RCC 7860 (cell line): Measurements from ENCODE around the gene ARMC9.
"Not testable (repeated sequence)": the region's sequence is repeated elsewhere in the genome, so short reads cannot be mapped to it uniquely, and the experiment has no call there.

ENCODE experiments used
- DNase-seq: peaks from one replicate; pipeline ENCODE4 v3.0.0-alpha.2; 2015; ENCODE audit warnings: low spot score
- FAIRE-seq: peaks from 2 replicates; lab custom pipeline; 2012; peaks lifted over from hg19 to GRCh38; lab: Jason Lieb, UNC

ARMC9 gene

GRCh38 chr2:231198291-231199173 is at the start of gene ARMC9:
Gene ARMC9, plus strand, starts transcription at chr2:231198631. Its CDS starts 7,608 bp downstream, at chr2:231206239.
- DNase-seq (peak; percentile 60), FAIRE-seq (no peak)

DNA sequence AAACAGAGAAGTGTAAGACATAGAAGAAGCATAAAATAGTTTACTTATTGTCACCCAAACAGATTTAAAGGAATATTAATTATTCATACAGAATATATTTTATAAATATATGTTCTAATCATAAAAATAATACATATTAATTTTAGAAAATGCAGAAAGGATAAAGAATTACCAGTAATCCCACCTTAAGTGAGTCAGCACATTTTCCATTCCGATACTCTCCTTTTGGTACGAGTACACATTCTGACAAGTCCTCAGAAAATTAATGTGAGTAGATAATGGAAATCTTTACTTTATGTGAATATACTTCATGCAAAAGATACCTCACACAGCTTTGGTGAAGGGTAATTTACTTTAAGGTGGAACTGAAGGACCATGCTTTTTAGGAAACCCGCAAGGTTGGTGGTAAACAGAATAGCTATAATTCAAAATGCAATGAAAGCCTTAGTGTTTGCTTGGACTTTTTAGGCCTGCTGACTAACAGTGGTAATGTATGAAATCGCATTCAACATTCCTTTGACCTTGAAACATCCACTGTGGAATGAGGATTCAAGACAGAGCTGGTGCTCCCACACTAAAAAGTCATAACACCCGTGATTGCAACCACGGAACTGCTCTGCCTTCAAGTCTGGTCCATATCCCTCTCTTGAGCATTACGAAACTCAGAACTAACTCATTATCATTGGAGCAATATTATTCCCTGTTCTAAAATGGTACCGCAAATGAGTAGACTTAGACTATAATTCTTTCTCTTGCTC is 45.5 kb upstream of the ARMC9 start:
- DNase-seq, result no peak
- no peak for FAIRE-seq

GRCh38 chr2:231159306-231159705 is 39.1 kb upstream of the ARMC9 start:
- FAIRE-seq (no peak), DNase-seq (no peak)

DNA sequence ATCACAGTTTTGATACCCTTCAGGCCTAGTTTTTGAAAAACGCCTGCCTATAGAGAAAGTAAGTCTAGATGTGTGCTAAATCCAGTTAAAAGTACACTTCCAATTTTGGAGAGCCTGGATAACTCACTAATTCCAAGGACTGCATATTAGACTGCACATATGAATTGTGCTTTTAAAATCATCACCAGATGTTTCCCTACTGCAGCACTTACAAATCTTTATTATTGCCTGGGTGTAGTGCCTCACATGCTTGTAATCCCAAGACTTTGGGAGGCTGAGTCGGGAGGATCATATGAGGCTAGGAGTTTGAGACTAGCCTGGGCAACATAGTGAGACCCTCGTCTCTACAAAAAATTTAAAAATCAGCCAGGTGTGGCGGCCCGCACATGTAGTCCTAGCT is 37.7 kb upstream of the ARMC9 start:
- FAIRE-seq, result no peak
- DNase-seq, result no peak

DNA sequence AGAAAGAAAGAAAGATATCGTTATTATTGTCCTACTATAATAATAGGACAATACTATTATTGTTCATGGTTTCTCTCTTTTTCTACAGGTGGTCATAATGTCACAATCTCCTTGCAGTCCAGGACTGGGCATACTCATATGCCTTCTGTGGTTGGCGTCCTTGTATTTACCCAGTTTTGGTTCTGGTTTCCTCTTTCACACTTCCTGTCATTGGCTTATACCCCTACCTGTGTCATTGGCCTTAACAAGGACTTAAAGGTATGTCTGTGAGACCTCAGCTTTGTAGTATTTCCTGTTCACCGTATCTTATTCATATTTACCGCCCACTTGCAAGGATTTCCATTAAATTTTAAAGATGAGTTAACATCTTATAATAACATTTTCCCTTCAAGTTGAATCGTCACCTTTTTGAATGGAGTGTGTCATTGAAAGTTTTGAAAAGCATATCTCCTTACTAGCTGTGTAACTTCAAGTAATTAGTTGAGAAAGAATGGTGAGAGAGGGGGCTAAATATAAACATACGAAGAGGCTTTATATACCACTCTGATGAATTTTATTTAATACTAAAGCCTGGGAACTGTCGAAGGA is 37.1 kb upstream of the ARMC9 start:
- no peak for FAIRE-seq
- peak; percentile 45 for DNase-seq

- peak; percentile 99 for FAIRE-seq
- DNase-seq, result peak; percentile 90
Observed at GRCh38 chr2:231161877-231162329, 36.5 kb upstream of the ARMC9 start.

DNA sequence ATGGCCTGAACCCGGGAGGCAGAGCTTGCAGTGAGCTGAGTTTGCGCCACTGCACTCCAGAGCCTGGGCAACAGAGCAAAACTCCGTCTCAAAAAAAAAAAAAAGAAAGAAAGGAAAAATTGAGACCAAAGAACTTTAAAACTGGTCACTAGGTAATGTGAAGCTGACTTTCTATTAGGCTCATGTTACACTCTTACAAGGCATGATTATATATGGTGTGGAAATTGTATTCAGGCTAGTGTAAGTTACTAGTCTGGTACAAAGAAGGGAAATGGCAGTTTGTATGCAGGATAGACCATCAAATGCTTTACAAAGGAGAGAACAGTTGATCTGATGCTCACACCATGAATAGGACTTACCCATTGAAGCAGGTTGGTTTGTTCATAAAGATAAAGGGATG is 35.4 kb upstream of the ARMC9 start:
- DNase-seq (no peak), FAIRE-seq (no peak)

- no peak for DNase-seq
- peak; percentile 8 for FAIRE-seq
Observed at GRCh38 chr2:231163414-231164095, 34.9 kb upstream of the ARMC9 start.

DNA sequence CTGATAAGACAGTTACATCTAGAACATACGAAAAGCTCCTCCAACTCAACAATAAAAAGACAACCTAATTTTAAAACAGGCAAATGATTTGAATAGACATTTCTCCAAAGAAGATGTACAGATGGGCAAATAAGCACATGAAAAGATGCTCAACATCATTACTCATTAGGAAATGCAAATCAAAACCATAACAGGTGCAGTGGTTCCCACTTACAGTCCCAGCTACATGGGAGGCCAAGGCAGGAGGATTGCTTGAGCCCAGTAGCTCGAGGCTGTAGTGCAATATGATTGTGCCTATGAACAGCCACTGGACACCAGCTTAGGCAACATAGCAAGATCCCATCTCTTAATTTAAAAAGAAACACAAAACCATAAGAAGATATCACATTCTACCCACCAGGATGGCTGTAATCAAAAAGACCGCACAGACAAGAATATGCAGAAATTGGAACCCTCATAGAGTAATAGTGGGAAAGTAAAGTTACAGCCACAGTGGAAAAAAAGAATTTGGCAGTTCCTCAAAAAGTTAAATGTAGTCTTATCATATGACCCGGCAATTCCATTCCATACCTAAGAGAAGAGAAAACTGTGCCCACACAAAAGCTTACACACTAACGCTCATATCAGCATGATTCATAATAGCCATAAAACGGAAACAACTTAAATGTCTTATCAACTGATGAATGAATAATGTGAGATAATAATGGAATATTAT is 30.5 kb upstream of the ARMC9 start:
- no peak for FAIRE-seq
- DNase-seq, result no peak

- FAIRE-seq, result no peak
Observed at GRCh38 chr2:231168460-231169139, 29.8 kb upstream of the ARMC9 start.

GRCh38 chr2:231169488-231169887 is 28.9 kb upstream of the ARMC9 start:
- no peak for FAIRE-seq

More at GRCh38 chr2:231168460-231169139, 29.8 kb upstream of the ARMC9 start:
- no peak for DNase-seq

DNA sequence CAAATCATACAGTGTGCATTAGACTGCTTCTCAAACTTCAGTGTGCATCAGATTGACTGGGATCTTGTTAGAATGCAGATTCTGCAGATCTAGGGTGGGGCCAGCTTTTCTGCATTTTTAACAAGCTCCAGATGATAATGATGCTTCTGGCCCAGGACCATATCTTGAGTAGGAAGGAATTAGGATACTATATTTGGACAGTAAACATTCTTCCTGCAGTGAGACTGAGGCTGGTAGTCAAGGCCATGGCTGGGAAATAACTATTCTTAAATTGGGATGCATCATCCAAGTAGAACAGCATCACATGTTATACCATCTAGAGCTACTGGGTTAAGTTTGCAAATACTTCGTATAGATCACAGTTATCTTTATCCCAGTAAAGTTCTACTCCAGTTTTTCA is 28.4 kb upstream of the ARMC9 start:
- no peak for FAIRE-seq

More at GRCh38 chr2:231169488-231169887, 28.9 kb upstream of the ARMC9 start:
- no peak for DNase-seq

DNA sequence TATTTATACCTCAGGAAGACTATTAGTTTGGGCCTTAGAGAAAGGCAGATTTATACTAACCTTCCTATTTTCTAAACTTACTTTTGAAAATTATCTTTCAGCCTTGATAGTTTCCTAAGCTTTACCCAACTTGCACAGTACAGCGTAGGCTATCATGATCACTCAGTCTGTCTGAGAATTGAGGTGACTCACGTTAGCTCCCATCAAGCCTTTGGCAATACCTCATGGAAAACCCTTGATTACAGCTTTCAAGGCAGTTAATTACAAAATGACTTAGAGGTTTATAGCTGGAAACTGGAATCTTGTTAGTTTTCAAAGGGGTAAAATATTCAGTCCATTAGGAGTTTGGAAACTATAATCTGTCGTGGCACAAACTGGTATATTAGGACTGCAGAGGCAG is 26.4 kb upstream of the ARMC9 start:
- FAIRE-seq (no peak), DNase-seq (no peak)

More for the DNA sequence above, 28.4 kb upstream of the ARMC9 start:
- DNase-seq, result no peak

GRCh38 chr2:231174211-231174651 is 24.2 kb upstream of the ARMC9 start:
- DNase-seq, result no peak

DNA sequence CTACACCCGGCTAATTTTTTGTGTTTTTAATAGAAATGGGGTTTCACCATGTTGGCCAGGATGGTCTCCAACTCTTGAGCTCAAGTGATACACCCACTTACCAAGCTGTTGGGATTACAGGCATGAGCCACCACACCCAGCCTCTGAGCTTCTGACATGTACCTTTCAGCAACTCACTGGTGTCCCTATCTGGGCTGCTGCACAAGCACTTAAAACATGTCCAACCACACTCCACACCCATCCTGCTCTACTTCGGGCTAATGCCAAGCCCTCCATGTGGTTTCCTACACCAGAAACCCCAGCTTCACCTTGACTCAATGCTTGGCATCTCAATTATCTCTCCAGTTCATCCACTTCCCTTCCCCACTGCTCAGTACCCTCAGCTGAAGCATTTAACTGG is 22.4 kb upstream of the ARMC9 start:
- no peak for DNase-seq
- no peak for FAIRE-seq

More at GRCh38 chr2:231174211-231174651, 24.2 kb upstream of the ARMC9 start:
- no peak for FAIRE-seq

DNA sequence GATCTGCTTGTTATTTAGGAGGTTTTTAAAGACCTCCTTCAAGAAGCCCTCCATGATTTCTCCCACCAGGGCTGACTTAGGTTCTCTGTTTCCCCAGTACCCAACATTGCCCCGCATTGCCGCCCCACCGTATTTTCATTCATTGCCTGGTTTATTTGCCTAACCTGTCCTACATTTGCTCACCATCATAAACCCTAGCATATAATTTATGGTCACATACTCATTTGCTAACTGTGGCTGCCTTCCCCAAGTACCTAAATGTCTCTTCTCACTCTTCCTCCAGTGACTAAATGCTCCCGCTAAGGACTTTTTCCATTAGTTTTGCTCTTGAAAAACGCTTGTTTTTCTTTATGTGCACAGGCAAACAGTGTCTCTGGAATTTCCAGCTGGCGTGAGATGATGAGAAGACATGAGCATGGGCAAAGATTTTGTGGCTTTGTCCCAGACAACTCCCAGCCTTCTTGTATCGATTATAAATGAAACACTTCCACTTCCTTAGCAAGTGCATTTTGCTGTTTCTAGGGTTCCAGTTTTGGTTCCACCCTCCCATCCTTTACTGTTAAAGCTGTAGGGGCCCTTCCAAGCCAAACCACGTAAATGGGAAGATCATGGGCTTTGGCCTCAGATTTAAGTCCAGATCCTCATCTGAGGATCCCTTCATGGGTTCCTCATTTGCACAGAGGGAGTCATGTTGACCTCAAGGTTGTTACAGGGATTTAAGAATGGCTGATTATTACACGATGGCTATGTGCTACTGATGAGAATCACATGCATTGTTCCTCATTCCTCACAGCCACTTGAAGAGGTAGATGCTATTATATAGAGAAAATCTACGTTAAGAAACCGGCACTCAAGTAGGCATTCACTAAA is 21.0 kb upstream of the ARMC9 start:
- FAIRE-seq, result no peak
- no peak for DNase-seq

DNA sequence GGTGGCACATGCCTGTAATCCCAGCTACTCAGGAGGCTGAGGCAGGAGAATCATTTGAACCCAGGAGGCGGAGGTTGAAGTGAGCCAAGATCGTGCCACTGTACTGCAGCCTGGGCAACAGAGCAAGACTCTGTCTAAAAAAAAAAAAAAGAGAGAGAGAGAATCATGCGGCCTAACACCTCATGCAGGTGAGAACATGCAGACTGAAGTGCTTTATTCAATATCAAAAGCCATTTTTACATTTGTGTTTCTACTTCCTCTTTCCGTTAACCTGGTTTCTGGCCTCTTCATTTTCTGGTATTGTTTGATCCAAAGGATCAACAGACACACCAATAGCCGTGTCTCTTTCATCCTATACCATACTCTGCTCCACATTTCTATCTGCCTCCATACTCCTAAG is 19.6 kb upstream of the ARMC9 start:
- not testable (repeated sequence) for FAIRE-seq, DNase-seq

DNA sequence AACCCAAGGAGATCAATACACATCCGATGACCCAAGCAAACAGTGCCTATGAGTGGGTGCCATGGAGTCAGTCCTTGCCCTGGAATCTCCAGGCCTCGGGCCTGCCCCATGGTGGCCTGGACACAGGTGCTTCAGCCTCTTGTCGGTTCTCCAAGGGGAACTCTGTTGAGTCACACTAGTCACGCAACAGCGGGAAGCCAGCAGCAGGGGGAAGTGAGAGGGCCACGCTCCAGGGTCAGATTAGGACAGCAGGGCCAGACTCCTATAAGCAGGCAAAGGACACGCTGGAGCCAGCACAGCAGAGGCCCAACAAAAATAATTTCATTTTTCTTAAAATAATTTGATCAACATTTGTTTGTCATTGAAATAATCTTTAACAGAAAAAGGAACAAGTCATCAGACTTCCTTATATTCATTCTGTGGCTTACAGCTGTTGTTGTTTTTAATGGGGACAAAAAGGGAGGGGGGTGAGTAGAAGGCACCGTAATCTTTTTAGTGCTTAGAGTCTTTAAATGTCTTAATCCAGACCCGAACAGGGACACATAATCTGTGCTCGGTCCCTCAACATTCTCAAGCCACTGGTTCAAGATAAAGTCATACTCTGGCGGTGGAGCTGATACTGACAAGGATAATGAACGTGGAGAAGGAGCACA is 16.4 kb upstream of the ARMC9 start:
- FAIRE-seq (peak; percentile 80), DNase-seq (peak; percentile 66)
